Skeletal muscle satellite cell (primary cell): ENCODE measurements around the gene BANF1.
"Not testable (repeated sequence)": the region's sequence is repeated elsewhere in the genome, so short reads cannot be mapped to it uniquely, and the experiment has no call there.

ENCODE experiments used
- H3K27me3 ChIP-seq: 2 replicates; pipeline ENCODE4 v1.7.0; 2013; ENCODE audit warnings: low read length; ENCODE audit not compliant: control insufficient read depth, insufficient read depth
- H3K36me3 ChIP-seq: 2 replicates; pipeline ENCODE4 v1.7.0; 2013; ENCODE audit warnings: mild to moderate bottlenecking, control low read depth, low read length; ENCODE audit not compliant: insufficient read depth
- H3K4me1 ChIP-seq: 2 replicates; pipeline ENCODE4 v1.7.0; 2013; ENCODE audit warnings: low read length; ENCODE audit not compliant: control insufficient read depth, insufficient read depth
- H3K4me2 ChIP-seq: 2 replicates; pipeline ENCODE4 v1.7.0; 2013; ENCODE audit warnings: mild to moderate bottlenecking, low read length
- H3K4me3 ChIP-seq: 2 replicates; pipeline ENCODE4 v1.7.0; 2013; ENCODE audit warnings: low read length
- H3K9ac ChIP-seq: 2 replicates; pipeline ENCODE4 v1.7.0; 2013; ENCODE audit warnings: mild to moderate bottlenecking, low read depth, low read length, moderate library complexity
- H3K9me3 ChIP-seq: replicated peaks from 2 replicates; pipeline ENCODE4 v1.7.0; 2013; ENCODE audit warnings: mild to moderate bottlenecking, control low read depth, low read length

The BANF1 gene

GRCh38 chr11:66004186-66004585 is 1.9 kb downstream of the BANF1 start:
- H3K9ac ChIP-seq: no peak overlapping the region

DNA sequence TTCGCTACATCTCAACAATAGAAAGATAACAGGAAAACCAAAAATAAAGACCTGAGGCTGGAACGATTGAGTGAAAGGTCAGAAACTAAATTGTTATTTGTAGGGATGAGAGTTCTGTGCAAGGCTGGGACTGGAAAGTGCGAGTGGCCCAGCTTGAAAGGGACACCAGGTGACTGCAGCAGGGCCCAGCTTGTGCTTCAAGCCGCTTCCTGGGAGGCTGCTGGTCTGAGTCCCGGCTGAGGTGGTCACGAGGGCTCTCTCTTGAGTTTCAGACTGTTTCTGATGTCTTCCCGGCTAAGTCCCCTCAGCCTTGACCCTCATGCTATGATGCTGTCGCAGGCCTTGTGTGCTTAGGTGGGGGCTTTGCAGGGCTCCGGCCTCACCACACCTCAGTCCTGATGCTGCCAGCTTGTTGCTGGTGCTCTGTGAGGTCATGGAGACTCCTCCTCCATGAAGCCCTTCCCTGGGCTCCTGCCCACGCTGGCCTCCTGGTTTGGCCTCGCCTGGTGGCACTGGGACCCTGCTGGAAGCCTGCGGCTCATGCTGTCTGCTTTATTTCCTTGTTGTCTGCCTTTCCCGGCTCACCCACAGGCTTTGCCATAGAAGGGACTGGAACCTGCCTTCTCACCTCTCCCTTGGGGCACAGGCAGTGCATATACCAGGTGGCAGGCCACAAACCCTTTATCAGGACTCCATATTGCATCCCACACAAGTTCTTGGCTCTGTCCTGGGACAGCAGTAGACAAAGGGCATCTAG is 4.0 kb downstream of the BANF1 start:
- H3K9me3 ChIP-seq: no peaks in the 10 kb centered on the region
- H3K4me3 ChIP-seq: no peak overlapping the region
- H3K9ac ChIP-seq: no peak overlapping the region
- no peaks in the 10 kb centered on the region for H3K27me3 ChIP-seq
- peaks cover 18% of the 10 kb centered on the region for H3K36me3 ChIP-seq
- peaks cover 16% of the 10 kb centered on the region for H3K4me1 ChIP-seq
- no peak overlapping the region for H3K4me2 ChIP-seq

More at GRCh38 chr11:66004186-66004585, 1.9 kb downstream of the BANF1 start:
- H3K4me2 ChIP-seq: no peak overlapping the region
- no peak overlapping the region for H3K4me3 ChIP-seq
- H3K27me3 ChIP-seq: no peaks in the 10 kb centered on the region
- peaks cover 20% of the 10 kb centered on the region for H3K4me1 ChIP-seq
- peaks cover 30% of the 10 kb centered on the region for H3K36me3 ChIP-seq
- no peaks in the 10 kb centered on the region for H3K9me3 ChIP-seq

DNA sequence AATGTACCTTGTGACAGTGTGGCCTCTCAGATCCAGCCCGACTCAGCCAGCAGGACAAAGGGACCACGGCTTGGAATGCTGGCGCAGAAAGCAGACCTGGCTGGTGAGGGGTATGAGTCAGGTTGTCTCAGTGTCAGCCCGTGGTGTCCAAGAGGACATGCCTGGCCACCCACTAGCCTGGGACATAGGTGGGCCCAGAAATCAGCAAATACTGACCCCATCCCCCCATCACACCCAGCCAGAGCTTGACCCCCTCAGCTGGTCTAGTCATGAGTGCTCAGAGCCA is 4.5 kb downstream of the BANF1 start:
- Histone ChIP-seq H3K36me3 (peaks cover 18% of the 10 kb centered on the region), H3K9me3 (no peaks in the 10 kb centered on the region), H3K4me1 (peaks cover 21% of the 10 kb centered on the region), H3K4me3 (no peak overlapping the region), H3K4me2 (no peak overlapping the region), H3K9ac (no peak overlapping the region), H3K27me3 (no peaks in the 10 kb centered on the region)

- Histone ChIP-seq H3K27me3 (no peaks in the 10 kb centered on the region), H3K9ac (no peak overlapping the region), H3K4me2 (no peak overlapping the region), H3K4me1 (peaks cover 25% of the 10 kb centered on the region), H3K9me3 (no peaks in the 10 kb centered on the region), H3K36me3 (peaks cover 18% of the 10 kb centered on the region), H3K4me3 (no peak overlapping the region)
Observed at GRCh38 chr11:66007201-66007634, 4.9 kb downstream of the BANF1 start.

DNA sequence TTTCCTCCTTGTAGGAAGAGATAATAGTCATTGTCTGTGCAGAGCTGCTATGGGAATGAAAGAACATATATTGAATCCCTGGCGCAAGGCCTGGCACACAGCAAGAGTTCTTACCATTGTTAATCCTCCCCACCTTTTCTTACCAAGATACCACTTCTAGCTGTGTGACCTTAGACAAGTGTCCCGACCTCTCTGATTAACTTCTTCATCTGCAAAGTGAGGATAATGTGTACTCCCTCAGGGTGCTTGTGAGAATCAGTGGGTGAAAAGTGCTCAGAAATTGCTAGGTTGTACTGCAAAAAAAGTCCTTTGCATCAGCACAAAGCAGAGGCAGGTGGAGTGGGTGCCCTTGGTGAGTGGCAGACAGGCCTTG is 5.8 kb downstream of the BANF1 start:
- no peaks in the 10 kb centered on the region for H3K27me3 ChIP-seq
- H3K36me3 ChIP-seq: peaks cover 18% of the 10 kb centered on the region
- H3K9ac ChIP-seq: no peak overlapping the region
- no peak overlapping the region for H3K4me2 ChIP-seq
- H3K4me1 ChIP-seq: peaks cover 30% of the 10 kb centered on the region
- H3K9me3 ChIP-seq: no peaks in the 10 kb centered on the region
- no peak overlapping the region for H3K4me3 ChIP-seq

DNA sequence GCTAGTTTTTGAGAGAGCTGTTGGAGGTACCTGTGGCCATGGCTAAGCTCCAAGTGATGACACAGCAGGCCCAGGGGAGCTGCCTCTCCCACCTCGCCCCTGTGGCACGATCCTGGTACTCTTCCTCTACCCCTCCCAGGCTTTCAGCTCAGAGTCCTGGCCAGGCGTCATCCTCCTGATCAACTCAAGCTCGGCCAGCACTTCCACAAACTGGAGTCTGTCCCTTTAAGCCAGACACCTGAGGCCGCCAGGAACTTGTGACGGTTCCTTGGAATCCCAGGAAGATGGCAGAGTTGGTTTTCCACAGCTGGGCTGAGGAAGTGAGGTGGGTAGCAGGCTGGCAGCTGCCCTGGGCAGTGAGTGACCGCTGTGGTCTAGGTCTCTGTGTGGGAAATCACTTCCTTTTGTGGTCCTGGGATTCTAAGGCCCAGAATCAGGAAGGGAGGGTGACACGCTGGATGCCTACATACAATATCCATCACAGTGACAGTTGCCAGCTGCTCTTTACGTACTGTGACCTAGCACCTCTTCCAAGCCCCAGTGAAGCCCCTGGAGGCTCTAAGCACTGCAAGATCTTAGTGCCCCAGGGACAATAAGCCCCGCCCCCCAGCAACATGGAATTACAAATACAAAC is 6.3 kb downstream of the BANF1 start:
- no peaks in the 10 kb centered on the region for H3K27me3 ChIP-seq
- H3K9me3 ChIP-seq: no peaks in the 10 kb centered on the region
- peak overlapping the region; percentile 3 for H3K9ac ChIP-seq

DNA sequence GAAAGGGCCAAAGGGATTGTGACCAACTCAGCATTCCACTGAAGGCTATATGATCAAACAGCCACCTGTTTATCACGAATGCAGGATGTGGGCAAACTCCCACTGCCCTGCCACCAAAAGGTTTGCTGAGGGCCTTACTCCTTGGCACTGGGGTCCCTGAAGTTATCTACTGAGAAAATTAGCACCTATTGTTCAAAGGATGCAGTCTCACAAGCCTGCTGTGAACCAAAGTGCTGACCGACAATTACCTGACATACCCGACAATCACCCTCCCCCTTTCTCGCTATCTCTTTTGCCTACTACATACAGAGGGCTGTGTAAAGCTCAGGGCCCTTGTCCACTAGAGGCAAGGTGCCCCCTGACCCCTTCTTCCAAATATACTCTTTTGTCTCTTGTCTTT is 7.7 kb downstream of the BANF1 start:
- H3K4me2 ChIP-seq, H3K36me3 ChIP-seq, H3K4me3 ChIP-seq, H3K9ac ChIP-seq, H3K9me3 ChIP-seq, H3K27me3 ChIP-seq: not testable (repeated sequence)
- peaks cover 38% of the 10 kb centered on the region for H3K4me1 ChIP-seq

More for the DNA sequence above, 6.3 kb downstream of the BANF1 start:
- no peak overlapping the region for H3K4me3 ChIP-seq
- H3K4me1 ChIP-seq: peaks cover 30% of the 10 kb centered on the region
- peaks cover 18% of the 10 kb centered on the region for H3K36me3 ChIP-seq
- no peak overlapping the region for H3K4me2 ChIP-seq

DNA sequence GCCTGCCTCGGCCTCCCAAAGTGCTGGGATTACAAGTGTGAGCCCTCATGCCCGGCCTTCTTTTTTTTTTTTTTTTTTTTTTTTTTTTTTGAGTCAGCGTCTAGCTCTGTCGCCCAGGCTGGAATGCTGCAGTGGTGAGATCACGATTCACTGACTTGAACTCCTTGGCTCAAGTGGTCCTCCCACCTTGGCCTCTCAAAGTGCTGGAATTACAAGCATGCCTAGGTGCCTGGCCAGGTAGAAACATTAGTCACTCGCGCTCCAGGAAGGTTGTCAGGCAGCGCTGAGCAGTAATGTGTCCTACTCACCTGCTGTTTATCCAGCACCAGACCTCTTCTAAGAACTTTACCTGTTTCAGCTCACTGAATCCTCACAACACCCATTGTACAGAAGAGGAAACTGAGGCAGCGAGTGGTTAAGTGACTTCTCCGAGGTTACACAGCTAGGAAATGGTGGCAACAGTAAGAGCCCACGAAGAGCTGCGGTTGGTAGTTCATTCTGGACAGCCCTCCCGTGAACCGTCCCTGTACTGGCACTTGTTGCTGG is 9.0 kb downstream of the BANF1 start:
- Histone ChIP-seq H3K4me3 (peak overlapping the region; percentile 21), H3K36me3 (no peaks in the 10 kb centered on the region), H3K27me3 (no peaks in the 10 kb centered on the region), H3K9ac (no peak overlapping the region), H3K4me1 (peaks cover 51% of the 10 kb centered on the region), H3K9me3 (no peaks in the 10 kb centered on the region), H3K4me2 (peak overlapping the region; percentile 26)

DNA sequence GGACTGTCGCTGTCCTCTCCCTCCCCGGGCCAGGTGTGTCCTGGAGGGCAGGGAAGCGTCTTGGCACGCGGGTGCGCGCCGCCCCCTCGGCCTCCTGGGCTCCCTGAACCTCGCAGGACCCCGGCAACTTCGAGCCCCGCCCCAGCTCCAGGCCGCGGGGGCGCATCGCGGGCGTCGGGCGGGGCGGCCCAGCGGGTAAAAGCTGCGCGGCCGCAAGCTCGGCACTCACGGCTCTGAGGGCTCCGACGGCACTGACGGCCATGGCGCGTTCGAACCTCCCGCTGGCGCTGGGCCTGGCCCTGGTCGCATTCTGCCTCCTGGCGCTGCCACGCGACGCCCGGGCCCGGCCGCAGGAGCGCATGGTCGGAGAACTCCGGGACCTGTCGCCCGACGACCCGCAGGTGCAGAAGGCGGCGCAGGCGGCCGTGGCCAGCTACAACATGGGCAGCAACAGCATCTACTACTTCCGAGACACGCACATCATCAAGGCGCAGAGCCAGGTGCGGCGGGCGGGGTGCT is 9.5 kb downstream of the BANF1 start, which contains the start of gene CST6:
TSS of gene CST6 (plus strand) at position 224 of the 519 bp plus-strand sequence. CDS start at position 261, 37 bp downstream.
- Histone ChIP-seq H3K4me3 (peak within 1 kb of the TSS; percentile 26), H3K4me2 (peak within 1 kb of the TSS; percentile 34), H3K36me3 (no peaks in the 10 kb centered on the region), H3K9me3 (no peaks in the 10 kb centered on the region), H3K27me3 (no peaks in the 10 kb centered on the region), H3K9ac (no peak within 1 kb of the TSS), H3K4me1 (peaks cover 56% of the 10 kb centered on the region)

DNA sequence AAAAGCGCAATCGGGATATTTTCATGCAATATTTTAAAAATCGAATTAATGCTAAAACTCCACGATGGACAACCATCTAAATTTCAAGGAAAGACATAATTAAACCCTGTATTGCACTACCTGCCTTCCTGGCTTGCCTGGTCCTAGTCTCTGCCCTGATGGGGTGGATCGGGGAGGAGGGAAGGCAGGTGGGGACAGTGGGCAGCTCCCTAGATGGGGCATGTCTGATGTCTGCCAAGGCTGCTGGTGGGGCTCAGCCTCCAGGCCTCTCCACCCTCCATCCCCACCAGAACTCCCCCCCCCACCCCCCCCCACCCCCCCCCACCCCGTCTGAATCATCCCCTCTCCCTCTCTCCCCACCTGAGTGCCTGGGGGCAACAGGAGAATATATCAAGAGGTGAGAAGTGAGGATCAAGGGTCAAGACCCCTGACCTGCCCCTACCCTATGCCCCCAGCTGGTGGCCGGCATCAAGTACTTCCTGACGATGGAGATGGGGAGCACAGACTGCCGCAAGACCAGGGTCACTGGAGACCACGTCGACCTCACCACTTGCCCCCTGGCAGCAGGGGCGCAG is 10.2 kb downstream of the BANF1 start:
- Histone ChIP-seq H3K36me3 (no peaks in the 10 kb centered on the region), H3K4me2 (peak overlapping the region; percentile 34), H3K4me3 (no peak overlapping the region), H3K9me3 (no peaks in the 10 kb centered on the region), H3K4me1 (peaks cover 60% of the 10 kb centered on the region), H3K9ac (no peak overlapping the region), H3K27me3 (no peaks in the 10 kb centered on the region)

GRCh38 chr11:66012946-66013761 is 10.9 kb downstream of the BANF1 start:
- Histone ChIP-seq H3K4me2 (peak overlapping the region; percentile 34), H3K4me1 (peaks cover 59% of the 10 kb centered on the region), H3K4me3 (no peak overlapping the region), H3K9ac (no peak overlapping the region), H3K36me3 (no peaks in the 10 kb centered on the region), H3K9me3 (no peaks in the 10 kb centered on the region), H3K27me3 (no peaks in the 10 kb centered on the region)
